ENCODE results near the gene CDKN2B-AS1. TPM values are rescaled to one million over a fixed set of nuclear protein-coding genes. Genes with fewer than 3 reads are reported as not detected.

The CDKN2B-AS1 gene
- total and polyA plus RNA-seq, 2 experiments from 2014 or later = 0.14 TPM; not detected in 1

- peaks cover 20% of the 10 kb centered on the region; the same call in 2 of the 3 replicates for H3K4me1 Mint-ChIP-seq
- ATAC-seq = 0 out of 3 replicates have a peak, but pooled peaks have one; percentile 14
Observed at GRCh38 chr9:22102146-22103053, 107.8 kb downstream of the CDKN2B-AS1 start.

More at GRCh38 chr9:22102146-22103053, 107.8 kb downstream of the CDKN2B-AS1 start:
- Histone ChIP-seq H3F3A (replicated peaks; ENCODE audit: low read depth) (no peaks in the 10 kb centered on the region), H3K27ac (ENCODE audit: low read depth) (peak overlapping the region; percentile 35; the same call in 1 of the 2 replicates), H3K4me2 (peak overlapping the region; percentile 49; the same call in 1 of the 2 replicates), H3K36me3 (ENCODE audit: insufficient read depth) (no peaks in the 10 kb centered on the region), H3K9me2 (ENCODE audit: insufficient read depth) (no peaks in the 10 kb centered on the region), H2AFZ (peak overlapping the region; percentile 70), H3K27me3 (ENCODE audit: insufficient read depth) (no peaks in the 10 kb centered on the region), H3K4me1 (ENCODE audit: insufficient read depth) (peaks cover 20% of the 10 kb centered on the region), H3K79me2 (replicated peaks; ENCODE audit: insufficient read depth) (no peaks in the 10 kb centered on the region), H4K20me1 (replicated peaks; ENCODE audit: insufficient read depth) (no peaks in the 10 kb centered on the region), H3K4me3 (no peak overlapping the region)
- no peaks in the 10 kb centered on the region for H3K9me3 Mint-ChIP-seq
- no peak for DNase-seq (ENCODE audit: low spot score)
- H3K4me3 Mint-ChIP-seq = no peak overlapping the region
- H3K27ac Mint-ChIP-seq = peak overlapping the region; percentile 70
- TF ChIP-seq EZH2phosphoT487 (IDR thresholded peaks at IDR 0.05; ENCODE audit: unreplicated experiment) = no peak
- TF ChIP-seq CTCF (conservative IDR thresholded peaks at IDR 0.05; ENCODE audit: low read depth in 2 of 2) = no peak
- no peak for TF ChIP-seq ZNF462 (CRISPR knock-in tag; IDR thresholded peaks at IDR 0.05)
- TF ChIP-seq ZNF331 (CRISPR knock-in tag; IDR thresholded peaks at IDR 0.05; ENCODE audit: low read depth) = no peak
- TF ChIP-seq STAT1 (IDR thresholded peaks at IDR 0.05; ENCODE audit: unreplicated experiment) = no peak
- TF ChIP-seq POLR2AphosphoS5 (IDR thresholded peaks at IDR 0.05; ENCODE audit: low read depth) = no peak
- TF ChIP-seq CREB1 (CRISPR knock-in tag; IDR thresholded peaks at IDR 0.05; ENCODE audit: low read depth) = no peak
- no peak for TF ChIP-seq EZH2 (IDR thresholded peaks at IDR 0.05; ENCODE audit: low read depth, unreplicated experiment)
- no peak for TF ChIP-seq JUNB (IDR thresholded peaks at IDR 0.05; ENCODE audit: unreplicated experiment)
- no peak for TF ChIP-seq ZNF114 (CRISPR knock-in tag; IDR thresholded peaks at IDR 0.05)
- no peak for TF ChIP-seq ETS1 (IDR thresholded peaks at IDR 0.05)
- TF ChIP-seq REST (IDR thresholded peaks at IDR 0.05; ENCODE audit: unreplicated experiment) = no peak
- no peak for TF ChIP-seq NANOG (IDR thresholded peaks at IDR 0.05; ENCODE audit: borderline replicate concordance)
- no peaks in the 10 kb centered on the region for H3K36me3 Mint-ChIP-seq (ENCODE audit: low read depth)
- H3K27me3 Mint-ChIP-seq (ENCODE audit: insufficient read depth, low read depth, poor library complexity) = no peaks in the 10 kb centered on the region

All from GM23338 (cell line).